ENCODE results near the gene RGL3. TPM values are rescaled to one million over a fixed set of nuclear protein-coding genes. Genes with fewer than 3 reads are reported as not detected.

RGL3 gene
- total and polyA plus RNA-seq, 2 donors (not counting 1 experiment from before 2014, with no cell fraction given) = 0.20 to 4.0 TPM

GRCh38 chr19:11363881-11364280, 55.2 kb downstream of the RGL3 start:
- Histone ChIP-seq H3K9me3 (ENCODE audit: control insufficient read depth, insufficient read depth, low read depth, low read length) (no peaks in the 10 kb centered on the region), H3K79me2 (ENCODE audit: control insufficient read depth, insufficient read depth, low read length) (no peaks in the 10 kb centered on the region), H3K4me3 (replicated peaks in 1 of 4; ENCODE audit: control extremely low read depth in 1 of 4, insufficient read depth in 1 of 4, low read depth in 3 of 4, low read length in 4 of 4) (no peak overlapping the region), H3K4me1 (ENCODE audit: control insufficient read depth, extremely low read depth, insufficient read depth, low read length) (no peaks in the 10 kb centered on the region), H4K20me1 (ENCODE audit: control insufficient read depth, extremely low read depth, insufficient read depth, low read length) (no peaks in the 10 kb centered on the region), H3K27me3 (ENCODE audit: control insufficient read depth, insufficient read depth, low read length) (no peaks in the 10 kb centered on the region), H3K36me3 (ENCODE audit: control insufficient read depth, insufficient read depth, low read length) (peaks cover 8% of the 10 kb centered on the region), H3K9ac (ENCODE audit: insufficient read depth, low read length) (no peak overlapping the region), H3K4me2 (ENCODE audit: extremely low read depth, insufficient read depth, low read length) (no peak overlapping the region), H3K27ac (ENCODE audit: insufficient read depth, low read length) (no peak overlapping the region), H2AFZ (ENCODE audit: low read length) (no peak overlapping the region)
- no peak for DNase-seq (ENCODE audit: low read depth in 2 of 2)
- TF ChIP-seq CTCF (conservative IDR thresholded peaks at IDR 0.05 in 1 of 2, IDR thresholded peaks at IDR 0.05 in 1 of 2; ENCODE audit: low read depth in 1 of 2, low read length in 2 of 2) (no peak), EZH2 (IDR thresholded peaks at IDR 0.05; ENCODE audit: low read length, missing control alignments) (no peak)

GRCh38 chr19:11361771-11362731, 57.1 kb downstream of the RGL3 start:
- no peak for TF ChIP-seq CTCF (conservative IDR thresholded peaks at IDR 0.05 in 1 of 2, IDR thresholded peaks at IDR 0.05 in 1 of 2; ENCODE audit: low read depth in 1 of 2, low read length in 2 of 2)
- no peak for TF ChIP-seq EZH2 (IDR thresholded peaks at IDR 0.05; ENCODE audit: low read length, missing control alignments)
- Histone ChIP-seq H3K9ac (ENCODE audit: insufficient read depth, low read length) (no peak overlapping the region), H4K20me1 (ENCODE audit: control insufficient read depth, extremely low read depth, insufficient read depth, low read length) (no peaks in the 10 kb centered on the region), H3K4me2 (ENCODE audit: extremely low read depth, insufficient read depth, low read length) (no peak overlapping the region), H3K27me3 (ENCODE audit: control insufficient read depth, insufficient read depth, low read length) (no peaks in the 10 kb centered on the region), H3K9me3 (ENCODE audit: control insufficient read depth, insufficient read depth, low read depth, low read length) (no peaks in the 10 kb centered on the region), H3K79me2 (ENCODE audit: control insufficient read depth, insufficient read depth, low read length) (no peaks in the 10 kb centered on the region), H3K4me1 (ENCODE audit: control insufficient read depth, extremely low read depth, insufficient read depth, low read length) (no peaks in the 10 kb centered on the region), H3K4me3 (replicated peaks in 1 of 4; ENCODE audit: control extremely low read depth in 1 of 4, insufficient read depth in 1 of 4, low read depth in 3 of 4, low read length in 4 of 4) (no peak overlapping the region), H3K27ac (ENCODE audit: insufficient read depth, low read length) (no peak overlapping the region), H3K36me3 (ENCODE audit: control insufficient read depth, insufficient read depth, low read length) (peaks cover 8% of the 10 kb centered on the region), H2AFZ (ENCODE audit: low read length) (no peak overlapping the region)
- DNase-seq (ENCODE audit: low read depth in 2 of 2) = no peak

- no peak overlapping the region for H3K9ac ChIP-seq (ENCODE audit: insufficient read depth, low read length)
- H3K4me1 ChIP-seq (ENCODE audit: control insufficient read depth, extremely low read depth, insufficient read depth, low read length) = no peaks in the 10 kb centered on the region
- H3K27ac ChIP-seq (ENCODE audit: insufficient read depth, low read length) = no peak overlapping the region
- H2AFZ ChIP-seq (ENCODE audit: low read length) = no peak overlapping the region
- H3K79me2 ChIP-seq (ENCODE audit: control insufficient read depth, insufficient read depth, low read length) = no peaks in the 10 kb centered on the region
- DNase-seq (ENCODE audit: low read depth in 2 of 2) = no peak
- no peaks in the 10 kb centered on the region for H3K27me3 ChIP-seq (ENCODE audit: control insufficient read depth, insufficient read depth, low read length)
- H3K9me3 ChIP-seq (ENCODE audit: control insufficient read depth, insufficient read depth, low read depth, low read length) = no peaks in the 10 kb centered on the region
- TF ChIP-seq EZH2 (IDR thresholded peaks at IDR 0.05; ENCODE audit: low read length, missing control alignments) (no peak), CTCF (conservative IDR thresholded peaks at IDR 0.05 in 1 of 2, IDR thresholded peaks at IDR 0.05 in 1 of 2; ENCODE audit: low read depth in 1 of 2, low read length in 2 of 2) (no peak)
- H4K20me1 ChIP-seq (ENCODE audit: control insufficient read depth, extremely low read depth, insufficient read depth, low read length) = no peaks in the 10 kb centered on the region
- peaks cover 8% of the 10 kb centered on the region for H3K36me3 ChIP-seq (ENCODE audit: control insufficient read depth, insufficient read depth, low read length)
- no peak overlapping the region for H3K4me3 ChIP-seq (replicated peaks in 1 of 4; ENCODE audit: control extremely low read depth in 1 of 4, insufficient read depth in 1 of 4, low read depth in 3 of 4, low read length in 4 of 4)
- no peak overlapping the region for H3K4me2 ChIP-seq (ENCODE audit: extremely low read depth, insufficient read depth, low read length)
Measured at GRCh38 chr19:11361037-11361770, 57.9 kb downstream of the RGL3 start.
